BE2C (cell line): ENCODE data around the gene KCNAB1.

Experiments
- DNase-seq: peaks from one replicate; pipeline ENCODE4 v3.0.0-alpha.2; 2020
- H3K27me3 ChIP-seq: fragments of 250-450 bp; sonication (Bioruptor Pico); 2 replicates; pipeline ENCODE4 v1.5.1; 2020; ENCODE audit warnings: mild to moderate bottlenecking
- H3K36me3 ChIP-seq: fragments of 250-450 bp; sonication (Bioruptor Pico); 2 replicates; pipeline ENCODE4 v1.5.1; 2020; ENCODE audit warnings: mild to moderate bottlenecking
- H3K4me1 ChIP-seq: fragments of 250-450 bp; sonication (Bioruptor Pico); 2 replicates; pipeline ENCODE4 v1.5.1; 2020
- H3K4me3 ChIP-seq: 2 replicates; pipeline ENCODE4 v1.5.1; 2011; ENCODE audit warnings: low read depth, low read length
- H3K9me3 ChIP-seq: fragments of 250-450 bp; sonication (Bioruptor Pico); 2 replicates; pipeline ENCODE4 v1.5.1; 2020
- TF ChIP-seq, protein P1 (sequence below): IDR thresholded peaks from 2 replicates; pipeline ENCODE4 v1.5.1; 2012; ENCODE audit warnings: mild to moderate bottlenecking, low read depth, low read length

Gene KCNAB1

DNA sequence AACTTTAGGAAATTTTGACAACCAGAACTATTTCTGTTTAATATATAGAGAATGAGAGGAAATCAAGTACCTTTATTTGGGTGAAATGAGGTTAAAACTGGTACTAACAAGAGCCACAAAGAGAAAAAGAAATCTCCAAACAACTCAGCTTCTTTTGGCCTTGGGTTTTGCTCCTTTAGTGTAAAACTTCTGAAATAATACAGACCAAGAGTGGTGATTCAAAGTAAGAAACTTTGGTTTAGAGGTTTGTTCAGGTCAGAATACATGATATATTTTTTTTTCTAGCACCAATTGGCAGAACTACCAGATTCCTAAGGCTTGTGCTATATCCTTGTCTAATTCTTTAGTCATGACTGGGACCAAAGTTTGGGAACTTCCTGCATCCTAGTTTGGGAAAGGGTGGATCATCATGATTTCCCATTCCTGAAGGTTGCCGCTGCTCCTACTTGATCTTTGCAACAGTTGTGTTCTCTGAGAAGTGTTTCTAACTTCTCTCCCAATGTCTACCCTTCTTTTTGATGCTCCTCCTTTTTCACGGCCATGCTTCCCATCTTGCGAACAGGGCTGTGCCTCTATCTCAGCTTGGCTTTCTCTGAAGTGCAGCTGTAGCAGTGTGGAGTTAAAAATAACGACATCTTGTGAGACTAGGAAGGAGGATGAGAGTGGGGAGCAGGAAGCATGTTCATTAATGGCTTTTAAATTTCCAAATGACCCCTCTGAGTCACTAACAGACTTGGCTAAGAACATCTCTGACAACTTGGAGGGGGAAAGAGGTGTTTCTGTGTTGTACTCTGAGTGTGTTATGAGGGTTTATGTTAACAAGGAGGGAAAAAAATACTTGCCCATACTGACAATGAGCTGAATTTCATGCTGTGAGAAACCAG lies 87.7 kb downstream of the KCNAB1 start:
- H3K27me3 ChIP-seq = no peaks in the 10 kb centered on the region

DNA sequence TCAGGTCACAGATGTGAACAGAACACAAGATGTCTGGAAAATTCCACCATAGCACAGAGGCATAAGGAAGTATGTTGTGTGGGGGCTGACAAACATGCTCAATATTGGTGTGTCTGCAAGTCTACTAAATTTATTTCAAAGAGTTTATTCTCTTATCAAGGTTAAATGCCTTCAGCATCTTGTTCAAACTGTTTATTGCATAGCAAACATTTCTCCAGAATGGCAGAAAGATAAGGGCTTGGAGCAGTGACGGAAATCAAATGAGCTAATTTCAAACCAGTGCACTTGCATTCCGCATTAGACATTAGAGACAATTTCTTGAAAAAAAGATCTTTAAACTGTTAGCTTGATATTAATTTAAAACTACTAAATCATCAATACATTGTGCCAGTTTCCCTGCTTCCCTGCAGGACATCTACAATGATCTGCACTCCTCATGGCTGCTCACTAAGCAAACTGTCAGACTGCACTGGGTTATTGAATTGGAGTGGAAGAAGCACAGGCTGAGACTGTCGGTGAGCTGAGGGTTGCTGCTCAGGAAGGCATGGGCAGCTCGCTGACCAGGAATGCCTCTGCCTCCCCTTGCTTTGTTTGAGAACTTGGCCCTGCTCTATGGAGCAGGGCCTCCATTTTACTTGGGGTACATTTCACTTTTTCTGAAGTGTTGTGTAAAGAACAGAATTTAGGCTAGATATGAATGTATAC lies 89.4 kb downstream of the KCNAB1 start:
- H3K4me1 ChIP-seq = no peaks in the 10 kb centered on the region
- H3K36me3 ChIP-seq = no peaks in the 10 kb centered on the region
- no peaks in the 10 kb centered on the region for H3K27me3 ChIP-seq
- H3K9me3 ChIP-seq = no peaks in the 10 kb centered on the region
- TF ChIP-seq, protein P1, sequence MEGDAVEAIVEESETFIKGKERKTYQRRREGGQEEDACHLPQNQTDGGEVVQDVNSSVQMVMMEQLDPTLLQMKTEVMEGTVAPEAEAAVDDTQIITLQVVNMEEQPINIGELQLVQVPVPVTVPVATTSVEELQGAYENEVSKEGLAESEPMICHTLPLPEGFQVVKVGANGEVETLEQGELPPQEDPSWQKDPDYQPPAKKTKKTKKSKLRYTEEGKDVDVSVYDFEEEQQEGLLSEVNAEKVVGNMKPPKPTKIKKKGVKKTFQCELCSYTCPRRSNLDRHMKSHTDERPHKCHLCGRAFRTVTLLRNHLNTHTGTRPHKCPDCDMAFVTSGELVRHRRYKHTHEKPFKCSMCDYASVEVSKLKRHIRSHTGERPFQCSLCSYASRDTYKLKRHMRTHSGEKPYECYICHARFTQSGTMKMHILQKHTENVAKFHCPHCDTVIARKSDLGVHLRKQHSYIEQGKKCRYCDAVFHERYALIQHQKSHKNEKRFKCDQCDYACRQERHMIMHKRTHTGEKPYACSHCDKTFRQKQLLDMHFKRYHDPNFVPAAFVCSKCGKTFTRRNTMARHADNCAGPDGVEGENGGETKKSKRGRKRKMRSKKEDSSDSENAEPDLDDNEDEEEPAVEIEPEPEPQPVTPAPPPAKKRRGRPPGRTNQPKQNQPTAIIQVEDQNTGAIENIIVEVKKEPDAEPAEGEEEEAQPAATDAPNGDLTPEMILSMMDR = no peak
- no peak for DNase-seq
- H3K4me3 ChIP-seq = no peak overlapping the region

More for the DNA sequence above, 87.7 kb downstream of the KCNAB1 start:
- DNase-seq = no peak
- no peak overlapping the region for H3K4me3 ChIP-seq
- no peaks in the 10 kb centered on the region for H3K4me1 ChIP-seq
- H3K9me3 ChIP-seq = no peaks in the 10 kb centered on the region
- no peaks in the 10 kb centered on the region for H3K36me3 ChIP-seq
- TF ChIP-seq, protein P1 = no peak

DNA sequence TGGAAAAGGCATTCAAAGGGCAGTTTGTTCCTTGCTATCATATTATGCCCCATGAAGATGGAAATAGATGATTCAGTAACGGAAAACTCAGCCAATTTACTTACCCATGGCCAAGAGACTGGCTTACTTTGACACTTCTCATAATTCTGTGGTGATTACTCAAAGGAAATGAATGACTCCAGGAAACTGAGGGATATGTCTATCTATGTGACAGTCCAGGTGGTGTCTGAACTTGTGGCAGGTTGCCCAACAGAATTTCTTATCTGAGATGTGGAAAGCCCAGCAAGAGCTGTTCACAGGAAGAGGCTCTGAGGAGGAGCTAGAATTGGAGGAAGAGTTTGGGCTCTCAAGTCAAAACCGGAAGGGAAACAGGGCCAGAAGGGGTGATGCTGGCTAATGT lies 91.2 kb downstream of the KCNAB1 start:
- H3K4me3 ChIP-seq = no peak overlapping the region
- TF ChIP-seq, protein P1 = no peak
- no peaks in the 10 kb centered on the region for H3K9me3 ChIP-seq
- no peaks in the 10 kb centered on the region for H3K36me3 ChIP-seq
- no peak for DNase-seq
- no peaks in the 10 kb centered on the region for H3K27me3 ChIP-seq
- no peaks in the 10 kb centered on the region for H3K4me1 ChIP-seq

DNA sequence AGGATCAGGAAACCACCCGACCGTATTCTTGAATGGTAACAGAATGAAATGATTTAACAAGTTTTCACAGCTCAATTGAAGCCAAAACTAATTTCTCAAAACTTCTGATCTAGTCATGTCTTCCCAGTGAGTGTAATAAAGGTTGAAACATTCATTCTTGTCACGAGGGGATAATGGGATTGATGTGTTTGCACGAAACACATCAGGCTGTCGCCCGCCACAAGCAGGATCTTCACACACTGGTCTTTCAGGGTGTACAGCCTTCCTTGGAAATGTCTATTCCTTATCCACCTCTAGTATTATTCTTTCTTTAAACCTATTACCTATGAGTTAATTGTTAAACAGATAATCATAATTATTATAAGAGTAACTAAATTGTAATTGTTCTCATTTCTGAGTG lies 94.3 kb downstream of the KCNAB1 start:
- no peaks in the 10 kb centered on the region for H3K9me3 ChIP-seq
- no peaks in the 10 kb centered on the region for H3K27me3 ChIP-seq
- H3K36me3 ChIP-seq = no peaks in the 10 kb centered on the region
- H3K4me1 ChIP-seq = no peaks in the 10 kb centered on the region
- DNase-seq = no peak
- TF ChIP-seq, protein P1 = no peak
- H3K4me3 ChIP-seq = no peak overlapping the region

DNA sequence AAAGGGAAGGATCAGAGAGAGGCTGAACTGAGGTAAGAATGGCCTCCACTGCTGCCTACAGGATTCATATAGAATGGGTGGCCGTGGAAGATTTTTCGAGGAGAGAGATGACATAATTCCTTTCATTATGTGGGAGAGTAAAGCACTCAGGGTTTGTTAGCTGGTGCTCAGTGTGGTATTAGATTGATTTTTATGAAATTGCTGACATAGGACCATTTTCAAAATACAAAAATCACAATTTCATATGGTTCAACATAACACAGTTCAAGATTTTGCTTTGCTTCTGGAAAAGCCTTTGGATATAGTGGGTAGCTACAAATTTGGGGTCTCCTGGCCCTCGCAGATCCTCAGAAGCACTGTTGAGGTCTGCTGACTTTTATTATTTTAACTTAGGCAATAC lies 95.4 kb downstream of the KCNAB1 start:
- TF ChIP-seq, protein P1 = no peak
- Histone ChIP-seq H3K4me1 (no peaks in the 10 kb centered on the region), H3K9me3 (no peaks in the 10 kb centered on the region), H3K36me3 (no peaks in the 10 kb centered on the region), H3K4me3 (no peak overlapping the region), H3K27me3 (no peaks in the 10 kb centered on the region)
- DNase-seq = no peak

DNA sequence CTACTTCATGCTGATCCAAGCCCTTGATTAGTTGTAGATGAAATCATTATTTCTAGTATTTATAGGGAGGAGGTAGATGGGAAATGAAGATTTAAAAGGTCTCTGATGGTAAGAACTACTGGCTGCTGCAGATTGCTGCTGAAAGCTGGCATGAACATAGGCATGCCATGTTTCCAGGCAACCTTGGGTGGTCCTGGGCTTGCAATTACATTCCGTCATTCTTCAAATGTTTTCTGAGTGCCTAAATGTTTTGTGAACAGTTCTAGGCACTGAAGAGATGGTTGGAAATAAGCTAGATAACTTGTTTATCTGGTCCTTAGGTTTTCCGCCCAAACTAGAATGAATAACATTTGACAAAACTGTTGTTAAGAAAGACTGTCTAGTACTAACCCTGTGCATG lies 95.8 kb downstream of the KCNAB1 start:
- TF ChIP-seq, protein P1 = no peak
- Histone ChIP-seq H3K36me3 (no peaks in the 10 kb centered on the region), H3K4me1 (no peaks in the 10 kb centered on the region), H3K27me3 (no peaks in the 10 kb centered on the region), H3K9me3 (no peaks in the 10 kb centered on the region), H3K4me3 (no peak overlapping the region)
- DNase-seq = no peak
